ENCODE measurements around the gene ALDH1L1.

Gene ALDH1L1

DNA sequence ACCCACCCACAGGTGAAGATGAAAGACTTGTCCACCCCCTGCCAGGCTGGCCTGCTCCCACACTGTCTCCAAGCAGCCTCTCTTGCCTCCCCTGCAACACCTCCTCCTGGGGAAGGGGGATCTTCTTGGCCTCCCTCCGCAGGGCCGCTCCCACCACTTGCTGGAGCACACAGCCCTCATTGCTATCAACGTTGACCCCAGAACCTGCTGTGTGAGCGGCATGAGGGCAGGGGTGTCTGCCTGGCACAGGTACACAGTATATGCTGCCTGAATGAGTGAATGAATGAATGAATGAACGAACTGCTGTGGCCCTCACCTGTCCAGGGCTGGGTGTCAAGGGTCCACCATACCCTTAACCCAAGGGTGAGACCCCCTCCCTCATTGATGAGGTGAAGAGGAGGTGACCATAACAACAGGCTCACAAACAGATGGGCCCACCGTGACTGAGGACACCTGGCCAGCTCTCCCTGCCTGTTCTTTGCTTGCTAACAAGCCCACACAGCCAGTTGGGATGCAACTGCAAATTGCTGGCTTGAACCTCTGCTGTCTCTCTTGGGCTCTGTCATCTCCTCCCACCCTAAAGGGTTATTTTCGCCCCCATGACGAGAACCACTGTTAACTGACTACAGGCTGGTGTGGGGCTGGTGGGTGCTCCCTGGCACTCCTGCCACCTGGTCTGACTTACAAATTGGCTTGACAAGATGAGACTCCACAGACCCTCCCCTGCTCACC is 118.9 kb downstream of the ALDH1L1 start:
- TF ChIP-seq POLR2AphosphoS5 (IDR thresholded peaks at IDR 0.05; ENCODE audit: low read depth, low read length) (no peak), POLR2A (IDR thresholded peaks at IDR 0.05; ENCODE audit: low read depth, low read length) (no peak), TAF1 (IDR thresholded peaks at IDR 0.05; ENCODE audit: borderline replicate concordance, low read depth, low read length) (no peak)
- no peak for DNase-seq (ENCODE audit: insufficient read length)
- no peak for FAIRE-seq

DNA sequence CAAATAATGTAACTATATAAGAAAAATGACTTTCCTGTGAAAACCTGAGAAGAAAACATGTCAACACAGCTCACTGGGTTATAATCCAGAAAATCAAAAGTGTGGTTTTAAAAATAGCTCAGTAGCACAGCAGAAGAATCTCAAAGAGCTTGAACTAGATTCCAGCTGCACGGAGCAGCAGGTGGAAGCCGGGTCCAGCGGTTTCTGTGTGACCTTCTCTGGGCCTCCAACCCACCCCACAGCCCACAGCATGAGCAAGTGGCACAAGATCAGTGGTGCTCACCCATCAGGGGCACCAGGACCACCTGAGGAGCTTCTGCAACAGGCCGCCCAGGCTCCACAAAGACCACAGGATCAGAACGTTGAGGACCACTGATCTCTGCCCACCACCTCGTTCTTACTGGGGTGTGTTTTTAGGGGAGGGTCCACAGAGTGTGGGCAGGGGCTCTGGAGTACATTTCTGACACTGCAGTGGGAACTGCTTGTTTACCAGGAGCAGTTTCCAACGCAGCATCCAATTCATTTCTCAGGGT is 119.7 kb downstream of the ALDH1L1 start:
- DNase-seq (ENCODE audit: insufficient read length) (no peak), FAIRE-seq (no peak)
- TF ChIP-seq POLR2AphosphoS5 (IDR thresholded peaks at IDR 0.05; ENCODE audit: low read depth, low read length) (no peak), TAF1 (IDR thresholded peaks at IDR 0.05; ENCODE audit: borderline replicate concordance, low read depth, low read length) (no peak), POLR2A (IDR thresholded peaks at IDR 0.05; ENCODE audit: low read depth, low read length) (no peak)

DNA sequence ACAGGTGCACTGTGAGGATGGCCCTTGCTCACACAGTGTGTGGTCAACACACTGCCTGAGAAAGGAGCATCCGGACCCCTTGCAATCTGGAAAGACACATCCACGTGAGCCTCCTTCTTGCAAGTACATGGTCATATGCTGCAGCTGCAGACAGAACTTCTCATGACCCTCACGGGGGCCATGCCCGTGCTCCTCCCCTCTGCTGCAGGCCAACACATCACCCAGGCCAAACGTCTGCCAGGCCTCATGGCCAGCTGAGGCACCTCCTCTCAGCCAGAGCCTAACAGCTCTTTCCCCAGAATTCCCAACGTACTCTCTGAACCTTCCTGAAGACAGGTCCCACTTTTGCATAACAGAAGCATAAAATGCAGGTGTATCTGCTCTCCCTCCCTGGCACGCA is 121.7 kb downstream of the ALDH1L1 start:
- no peak for DNase-seq (ENCODE audit: insufficient read length)
- FAIRE-seq: no peak
- TF ChIP-seq TAF1 (IDR thresholded peaks at IDR 0.05; ENCODE audit: borderline replicate concordance, low read depth, low read length): no peak
- no peak for TF ChIP-seq POLR2AphosphoS5 (IDR thresholded peaks at IDR 0.05; ENCODE audit: low read depth, low read length)
- TF ChIP-seq POLR2A (IDR thresholded peaks at IDR 0.05; ENCODE audit: low read depth, low read length): no peak

DNA sequence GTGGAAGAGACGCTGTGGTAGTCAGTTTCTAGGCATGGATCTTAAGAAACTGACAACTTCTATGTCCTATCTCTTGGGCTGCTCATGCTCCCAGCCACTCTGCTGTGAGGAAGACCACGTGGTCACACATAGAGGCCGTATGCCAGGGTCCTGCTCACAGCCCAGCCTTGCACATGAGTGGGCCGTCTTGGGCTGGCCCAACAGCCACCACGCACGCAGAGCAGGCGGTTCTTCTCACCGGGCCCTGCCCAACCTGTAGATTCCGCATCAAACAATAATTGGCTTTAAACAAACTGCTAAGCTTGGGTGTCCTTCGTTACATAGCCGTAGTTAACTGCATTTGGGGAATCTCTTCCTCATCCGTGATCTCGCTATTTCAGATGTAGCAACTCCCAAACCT is 122.5 kb downstream of the ALDH1L1 start:
- DNase-seq (ENCODE audit: insufficient read length): no peak
- TF ChIP-seq POLR2AphosphoS5 (IDR thresholded peaks at IDR 0.05; ENCODE audit: low read depth, low read length) (no peak), TAF1 (IDR thresholded peaks at IDR 0.05; ENCODE audit: borderline replicate concordance, low read depth, low read length) (no peak), POLR2A (IDR thresholded peaks at IDR 0.05; ENCODE audit: low read depth, low read length) (no peak)
- FAIRE-seq: no peak

DNA sequence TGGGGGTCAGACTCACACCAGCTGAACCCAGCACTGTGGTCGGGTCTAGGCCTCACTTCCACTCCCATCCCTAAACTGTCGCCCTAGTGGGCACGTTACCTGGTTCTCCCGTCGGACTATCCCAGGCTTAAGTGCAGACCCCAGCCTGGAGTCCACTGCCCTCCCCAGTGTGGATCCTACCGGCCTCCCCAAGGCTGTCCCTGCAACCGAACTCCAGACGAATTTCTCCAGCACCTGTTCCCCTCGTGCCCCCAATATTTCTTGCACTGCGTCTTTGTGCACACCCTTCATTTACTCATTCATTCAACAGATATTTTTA is 122.9 kb downstream of the ALDH1L1 start:
- DNase-seq (ENCODE audit: insufficient read length) (no peak), FAIRE-seq (no peak)
- TF ChIP-seq POLR2AphosphoS5 (IDR thresholded peaks at IDR 0.05; ENCODE audit: low read depth, low read length): no peak

DNA sequence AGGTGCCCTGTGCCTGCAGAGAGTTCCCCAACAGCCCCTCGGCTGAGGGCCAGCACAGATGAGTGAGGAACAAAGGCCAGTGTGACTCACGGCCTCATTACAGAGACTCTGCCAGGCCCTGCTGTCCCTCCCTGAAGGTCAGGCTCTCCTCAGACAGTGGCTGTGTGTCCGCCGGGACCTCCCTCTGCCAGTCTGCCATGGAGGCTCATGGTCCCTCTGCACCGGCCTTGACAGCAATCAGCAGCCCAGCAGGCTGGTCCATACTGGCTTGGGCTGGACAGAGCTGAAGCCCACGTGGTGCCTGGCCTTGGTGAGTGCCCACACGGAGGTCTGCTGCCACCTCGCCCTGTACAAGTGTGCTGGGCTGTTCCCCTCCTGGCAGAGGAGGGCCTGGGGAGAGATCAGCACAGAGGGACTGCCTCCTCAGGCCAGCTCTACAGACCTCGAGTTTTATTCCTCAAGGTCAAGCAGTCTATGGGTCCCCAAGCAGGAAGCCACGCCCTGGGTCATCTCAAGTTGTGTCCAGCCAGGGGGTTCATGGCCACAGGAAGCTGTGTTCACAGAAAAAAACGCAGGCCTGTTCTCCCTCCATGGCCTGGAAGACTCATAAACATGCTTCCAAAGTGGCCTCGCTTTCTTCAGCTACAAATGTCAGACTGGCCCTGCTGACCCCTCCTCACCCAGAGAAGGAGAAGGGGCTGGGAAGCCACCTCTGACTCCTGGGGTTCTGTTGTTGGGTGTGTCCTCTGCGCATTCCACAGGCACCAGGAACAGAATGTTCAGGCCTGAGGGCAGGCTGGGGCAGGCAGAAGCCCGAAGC is 123.5 kb downstream of the ALDH1L1 start:
- no peak for TF ChIP-seq TAF1 (IDR thresholded peaks at IDR 0.05; ENCODE audit: borderline replicate concordance, low read depth, low read length)
- TF ChIP-seq POLR2A (IDR thresholded peaks at IDR 0.05; ENCODE audit: low read depth, low read length): no peak
- TF ChIP-seq POLR2AphosphoS5 (IDR thresholded peaks at IDR 0.05; ENCODE audit: low read depth, low read length): no peak
- DNase-seq (ENCODE audit: insufficient read length) (no peak), FAIRE-seq (no peak)

DNA sequence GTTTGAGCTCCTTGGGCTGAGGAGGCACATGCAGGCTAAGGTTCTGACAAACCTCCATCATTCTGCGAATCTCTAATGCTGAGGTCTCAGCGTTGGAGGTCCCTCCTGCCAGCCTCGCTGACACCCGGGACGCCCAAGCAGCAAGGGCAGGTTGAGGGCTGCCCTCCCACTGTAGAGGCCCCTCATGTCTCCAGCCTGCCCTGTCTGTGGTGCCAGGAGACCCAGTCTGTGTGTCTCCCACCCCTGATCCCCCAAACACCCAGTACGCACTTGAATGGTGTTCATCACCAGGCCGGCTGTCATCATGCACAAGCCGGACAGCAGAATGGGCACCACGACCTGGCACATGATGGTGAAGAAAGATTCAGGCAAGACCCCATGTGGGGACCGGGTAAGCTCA is 124.3 kb downstream of the ALDH1L1 start:
- no peak for FAIRE-seq
- TF ChIP-seq POLR2AphosphoS5 (IDR thresholded peaks at IDR 0.05; ENCODE audit: low read depth, low read length): no peak
- TF ChIP-seq TAF1 (IDR thresholded peaks at IDR 0.05; ENCODE audit: borderline replicate concordance, low read depth, low read length): no peak
- no peak for TF ChIP-seq POLR2A (IDR thresholded peaks at IDR 0.05; ENCODE audit: low read depth, low read length)
- DNase-seq (ENCODE audit: insufficient read length): no peak

DNA sequence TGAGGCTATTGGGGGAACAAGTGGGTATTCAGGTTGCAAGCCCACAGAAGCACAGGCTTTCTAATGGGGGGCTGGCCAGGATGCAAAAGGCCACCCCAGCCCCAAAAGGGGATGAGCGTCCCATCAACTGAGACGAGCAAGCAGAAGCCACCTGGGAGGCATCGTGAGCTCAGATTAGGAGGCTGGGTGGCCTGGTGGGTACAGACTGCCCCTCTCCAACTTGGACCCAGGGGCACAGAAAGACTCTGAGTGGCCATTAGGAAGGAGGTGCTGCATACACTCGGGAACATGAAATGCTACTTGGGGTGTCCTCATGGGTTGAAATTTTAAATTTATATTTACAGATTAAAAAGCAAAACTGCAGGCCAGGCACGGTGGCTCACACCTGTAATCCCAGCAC is 125.5 kb downstream of the ALDH1L1 start:
- DNase-seq (ENCODE audit: insufficient read length) (no peak), FAIRE-seq (no peak)
- TF ChIP-seq POLR2A (IDR thresholded peaks at IDR 0.05; ENCODE audit: low read depth, low read length) (no peak), POLR2AphosphoS5 (IDR thresholded peaks at IDR 0.05; ENCODE audit: low read depth, low read length) (no peak)

DNA sequence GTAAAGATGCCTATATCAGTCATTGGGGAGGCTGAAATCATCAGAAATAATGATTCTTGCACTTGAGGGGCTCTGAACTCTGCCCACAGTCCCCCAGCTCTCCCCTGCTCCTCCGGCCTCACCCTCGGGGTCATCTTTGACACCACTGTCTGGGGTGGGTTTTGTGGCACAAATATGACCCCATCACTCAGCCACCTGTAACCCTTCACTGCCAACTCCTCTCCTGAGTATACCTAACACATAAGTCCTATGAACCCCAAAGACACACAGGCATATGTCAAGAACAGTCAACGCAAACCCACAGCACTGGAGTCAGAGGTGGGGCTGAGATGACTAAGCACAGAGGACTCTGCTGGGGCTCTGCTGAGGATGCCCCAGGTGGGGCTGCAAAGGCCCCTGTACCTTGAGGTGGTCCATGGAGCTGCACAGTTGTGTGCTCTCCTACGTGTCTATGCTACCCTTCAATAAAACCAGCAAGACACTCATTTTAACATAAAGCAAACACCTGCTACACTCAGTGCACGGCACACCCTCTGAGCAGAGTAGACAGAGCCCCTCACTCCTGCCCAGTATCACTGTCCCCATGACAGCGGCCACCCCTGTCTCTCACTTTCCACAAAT is 126.3 kb downstream of the ALDH1L1 start:
- DNase-seq (ENCODE audit: insufficient read length) (no peak), FAIRE-seq (no peak)
- TF ChIP-seq POLR2A (IDR thresholded peaks at IDR 0.05; ENCODE audit: low read depth, low read length): no peak
- no peak for TF ChIP-seq POLR2AphosphoS5 (IDR thresholded peaks at IDR 0.05; ENCODE audit: low read depth, low read length)
- TF ChIP-seq TAF1 (IDR thresholded peaks at IDR 0.05; ENCODE audit: borderline replicate concordance, low read depth, low read length): no peak
